ENCODE measurements around the gene C3orf80.
"Not testable (repeated sequence)": the region's sequence is repeated elsewhere in the genome, so short reads cannot be mapped to it uniquely, and the experiment has no call there.

C3orf80 gene

DNA sequence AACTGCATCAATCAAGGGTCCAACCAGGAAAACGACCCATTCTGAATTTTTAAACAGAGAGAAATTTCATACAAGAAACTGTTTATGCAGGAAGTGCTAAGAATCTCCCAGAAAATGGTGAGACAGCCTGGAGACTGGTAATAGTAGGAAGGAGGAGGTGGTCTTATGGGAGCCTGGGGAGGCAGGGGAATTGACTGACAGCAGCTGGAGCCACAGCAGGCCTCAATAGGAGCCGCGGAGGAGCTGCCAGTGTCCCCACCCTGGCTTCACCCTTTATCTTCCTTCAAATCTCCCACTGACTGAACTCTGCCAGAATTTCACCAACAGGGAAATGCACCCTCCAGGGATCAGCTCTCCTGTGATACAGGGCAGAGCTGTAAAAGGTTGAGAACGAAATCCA, 7.5 kb upstream of the C3orf80 start:
- no peak for DNase-seq

DNA sequence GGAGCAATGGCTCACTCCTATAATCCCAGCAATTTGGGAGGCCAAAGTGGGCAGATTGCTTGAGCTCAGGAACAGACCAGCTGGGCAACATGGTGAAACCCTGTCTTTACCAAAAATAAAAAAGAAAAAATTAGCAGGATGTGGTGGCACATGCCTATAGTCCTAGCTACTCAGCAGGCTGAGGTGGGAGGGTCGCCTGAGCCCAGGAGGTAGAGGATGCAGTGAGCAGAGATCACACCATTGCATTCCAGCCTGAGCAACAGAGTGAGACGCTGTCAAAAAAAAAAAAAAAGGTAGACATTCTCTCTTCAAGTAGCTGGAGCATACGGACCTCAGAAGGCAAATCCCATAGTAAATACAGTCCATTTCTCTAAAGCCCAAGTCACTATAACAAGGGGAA, 7.1 kb upstream of the C3orf80 start:
- no peak for DNase-seq

DNA sequence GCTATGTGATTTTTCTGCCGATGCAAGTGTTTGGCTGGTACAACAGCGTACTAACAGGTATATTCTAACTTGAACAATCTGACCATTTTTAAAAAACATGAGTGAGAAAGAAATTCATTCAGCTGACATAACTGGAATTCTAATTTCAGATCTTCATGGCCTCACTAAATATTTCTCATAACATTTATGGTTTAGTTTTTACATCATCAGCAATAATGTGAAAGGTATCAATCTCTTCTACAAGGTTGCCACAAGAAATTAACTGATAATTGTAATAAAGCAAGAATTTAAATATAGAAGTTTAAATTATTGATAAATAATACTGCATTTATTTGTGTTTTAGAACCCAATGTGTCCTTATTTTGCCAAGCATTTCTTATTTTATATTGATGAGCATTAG, 5.2 kb upstream of the C3orf80 start:
- DNase-seq = no peak

DNA sequence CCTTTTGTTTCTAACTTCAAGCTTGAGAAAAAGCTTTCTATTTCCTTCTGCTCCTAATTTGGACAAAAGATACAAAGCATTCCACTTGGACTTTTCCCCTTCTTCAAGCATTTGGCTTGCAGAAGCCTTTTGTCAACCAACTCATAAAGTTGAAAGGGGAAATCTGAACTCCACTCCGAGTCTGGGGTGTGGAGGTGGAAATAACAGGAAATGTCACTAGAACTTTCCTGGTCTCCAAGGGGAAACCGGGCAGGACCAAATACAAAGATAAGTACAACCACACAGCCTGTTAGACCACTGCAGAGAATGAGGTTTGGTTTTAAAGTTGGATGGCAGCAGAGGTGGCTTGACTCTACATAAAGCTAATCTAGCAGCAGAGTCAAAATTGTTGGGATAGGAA, 4.2 kb upstream of the C3orf80 start:
- DNase-seq = no peak

DNA sequence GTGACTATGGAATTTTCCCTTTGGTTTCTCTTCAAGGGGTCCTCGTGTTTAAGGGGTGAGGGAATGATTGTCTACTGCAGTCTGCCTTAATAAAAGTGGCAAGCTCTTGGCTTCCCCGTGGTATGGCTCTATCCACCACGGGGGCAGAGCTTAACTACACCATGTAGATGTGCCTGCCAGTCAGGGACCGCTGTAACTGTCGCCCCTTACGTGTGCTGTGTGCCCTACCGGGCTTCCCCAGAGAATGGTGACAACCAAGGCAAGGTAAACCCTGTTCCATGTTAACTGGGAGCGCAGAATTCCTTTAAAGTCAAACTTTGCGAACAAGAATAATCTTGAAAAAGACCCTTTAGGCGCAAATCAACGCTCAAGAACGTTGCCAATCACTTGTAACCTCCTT, 966 bp upstream of the C3orf80 start:
- DNase-seq = no peak

DNA sequence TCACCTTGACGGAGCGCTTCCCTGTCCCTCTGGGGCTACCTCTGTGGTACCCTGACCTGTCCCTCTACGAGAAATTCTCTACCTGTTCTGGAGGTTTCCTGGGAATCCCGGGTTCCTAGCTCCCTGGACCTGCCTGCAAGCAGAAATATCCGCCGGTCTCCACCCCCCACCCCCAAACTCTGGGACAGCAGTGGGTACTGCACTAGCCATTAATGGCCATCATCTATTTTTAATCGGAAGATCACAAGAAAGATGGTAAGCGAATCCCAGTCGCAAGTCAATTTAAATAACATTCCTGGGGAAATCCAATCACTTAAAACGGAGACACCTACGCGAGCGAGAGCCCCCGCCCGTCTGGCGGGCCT, 429 bp upstream of the C3orf80 start:
- DNase-seq = no peak

DNA sequence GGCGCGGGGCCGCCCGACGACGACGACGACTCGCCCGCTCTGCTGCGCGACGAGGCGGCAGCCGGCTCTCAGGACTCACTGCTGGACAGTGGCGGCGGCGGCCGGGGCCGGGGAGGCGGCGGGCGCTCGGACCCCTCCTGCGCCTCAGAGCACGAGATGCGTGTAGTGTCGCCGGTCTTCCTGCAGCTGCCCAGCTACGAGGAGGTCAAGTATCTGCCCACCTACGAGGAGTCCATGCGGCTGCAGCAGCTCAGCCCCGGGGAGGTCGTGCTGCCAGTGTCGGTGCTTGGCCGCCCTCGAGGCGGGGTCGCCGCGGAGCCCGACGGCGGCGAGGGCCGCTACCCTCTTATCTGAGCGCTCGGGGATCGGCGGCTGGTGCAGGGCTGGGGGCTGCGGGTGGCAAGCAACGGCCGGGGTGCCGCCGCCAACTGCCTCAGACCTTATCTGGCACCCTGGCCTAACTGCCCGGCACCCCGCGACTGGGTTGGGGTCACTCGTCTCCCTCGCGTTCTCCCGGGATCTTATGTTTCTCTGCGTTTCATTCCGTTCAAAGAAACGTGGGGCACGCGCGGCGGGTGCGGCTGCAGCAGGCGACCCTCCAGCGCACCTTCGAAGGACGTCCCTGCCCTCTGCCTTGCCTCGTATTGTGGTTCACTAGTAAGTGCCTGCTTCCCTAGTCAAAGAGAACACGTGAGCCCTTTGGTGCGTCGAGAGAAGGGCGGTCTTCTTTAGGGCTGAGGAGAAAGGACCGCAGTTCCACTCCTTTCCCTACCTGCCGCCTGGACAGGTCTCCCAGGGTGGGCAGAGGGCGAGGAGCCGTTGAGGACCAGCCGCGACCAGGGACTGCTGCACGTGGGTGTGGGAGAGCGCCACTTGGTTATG, 1.0 kb downstream of the C3orf80 start:
- no peak for DNase-seq

DNA sequence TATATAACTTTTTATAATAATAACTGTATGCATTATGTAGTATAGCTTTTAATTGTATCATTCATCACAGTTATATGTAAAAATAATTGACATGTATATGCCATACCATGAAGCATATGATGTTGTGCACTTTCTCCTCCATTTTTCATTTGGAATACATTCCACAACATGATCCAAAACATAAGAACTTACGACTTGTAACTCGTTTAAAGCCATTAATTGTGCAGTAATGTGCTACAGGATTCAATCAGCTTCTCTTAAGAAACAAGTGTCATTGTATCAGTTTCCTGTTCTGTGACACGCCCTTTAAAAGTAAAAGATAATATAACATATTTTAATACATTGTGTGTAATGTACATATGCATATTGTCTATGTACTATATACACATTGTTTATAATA, 2.2 kb downstream of the C3orf80 start:
- no peak for DNase-seq

DNA sequence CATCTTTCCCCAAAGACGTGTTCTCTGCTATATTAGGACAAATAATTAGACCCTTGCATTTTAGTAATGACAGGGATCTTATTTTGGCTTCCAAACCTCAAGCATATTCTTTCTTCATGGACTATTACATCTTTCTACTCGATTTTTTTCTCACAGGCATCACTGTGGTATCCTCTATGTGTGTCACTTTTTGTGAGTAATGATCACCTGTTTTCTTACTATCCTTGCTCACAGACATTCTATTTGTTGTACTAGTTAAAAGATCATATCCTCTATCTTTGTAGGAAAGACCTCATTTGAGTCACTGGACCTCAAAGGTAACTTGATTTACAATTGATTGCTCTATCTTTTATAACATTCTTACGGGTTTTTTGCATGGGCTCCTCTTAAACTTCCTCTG, 6.8 kb downstream of the C3orf80 start:
- no peak for DNase-seq

DNA sequence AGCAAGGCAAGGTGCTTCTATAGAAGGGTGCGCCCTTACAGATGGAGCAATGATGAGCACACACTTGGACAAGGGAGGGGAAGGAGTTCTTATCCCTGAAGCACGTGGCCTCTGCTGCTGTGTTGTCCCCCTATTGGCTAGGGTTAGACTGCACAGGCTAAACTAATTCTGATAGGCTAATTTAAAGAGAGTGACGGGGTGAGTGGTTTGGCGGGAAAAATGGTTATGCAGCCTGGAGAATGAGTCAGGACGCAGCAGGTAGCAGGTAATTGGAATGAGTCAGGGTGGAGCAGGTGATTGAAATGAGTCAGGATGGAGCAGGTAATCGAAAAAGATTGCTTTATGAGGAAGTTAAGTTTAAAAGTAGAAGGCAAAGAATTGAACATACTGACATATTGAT, 15.5 kb downstream of the C3orf80 start:
- DNase-seq = not testable (repeated sequence)

DNA sequence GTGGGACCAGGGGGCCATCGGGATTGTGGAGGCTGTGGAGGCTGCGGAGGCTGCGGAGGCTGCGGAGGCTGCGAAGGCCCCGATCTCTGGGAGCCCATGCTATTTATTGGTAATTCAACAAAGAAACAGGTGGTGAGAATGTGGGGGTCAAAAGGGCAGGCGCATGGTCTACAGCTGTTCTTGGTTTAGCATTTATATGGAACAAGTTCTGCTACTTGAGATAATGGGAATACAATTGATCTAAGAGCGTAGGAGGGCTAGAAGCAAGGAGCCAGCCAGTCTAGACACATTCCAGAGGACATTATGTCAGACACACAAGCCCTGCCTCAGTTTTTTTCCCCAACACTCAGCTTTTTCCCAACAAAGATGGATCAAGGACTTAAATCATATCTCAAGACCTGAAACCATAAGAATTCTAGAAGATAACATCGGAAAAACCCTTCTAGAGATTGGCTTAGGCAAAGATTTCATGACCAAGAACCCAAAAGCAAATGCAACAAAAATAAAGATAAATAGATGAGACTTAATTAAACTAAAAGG, 20.1 kb downstream of the C3orf80 start:
- no peak for DNase-seq

DNA sequence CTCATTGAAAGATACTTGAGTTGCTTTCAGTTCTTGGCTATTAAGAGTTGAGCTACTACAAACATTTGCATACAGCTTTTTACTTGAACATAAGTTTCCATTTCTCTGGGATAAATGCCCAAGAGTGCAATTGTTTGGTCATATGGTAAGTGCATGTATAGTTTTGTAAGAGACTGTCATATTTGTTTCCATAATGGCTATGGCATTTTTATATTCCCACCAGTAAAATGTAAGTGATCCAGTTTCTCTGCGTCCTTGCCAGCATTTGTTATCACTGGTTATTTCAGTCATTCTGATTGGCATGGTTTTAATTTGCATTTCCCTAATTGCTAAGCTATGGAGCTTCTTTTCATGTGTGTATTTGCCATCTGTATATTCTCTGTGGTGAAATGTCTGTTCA, 22.5 kb downstream of the C3orf80 start:
- no peak for DNase-seq

DNA sequence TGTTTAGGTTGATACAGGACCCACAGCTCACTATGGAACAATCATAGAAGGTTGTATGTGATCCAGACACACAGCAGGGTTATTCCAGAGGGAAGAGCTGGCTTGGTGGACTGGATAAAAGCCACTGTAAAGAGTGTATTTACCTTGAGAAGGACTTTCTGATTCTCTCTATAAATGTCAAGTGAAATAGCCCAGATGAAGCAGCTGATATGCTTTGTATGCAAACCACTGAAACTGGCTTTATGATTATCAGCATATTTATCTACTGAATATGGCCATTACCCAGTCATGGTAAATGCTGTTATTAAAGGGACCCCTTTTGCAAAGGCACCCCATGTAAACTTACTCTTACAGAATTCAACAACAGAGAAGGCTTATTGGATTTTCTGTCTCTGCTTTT, 28.1 kb downstream of the C3orf80 start:
- DNase-seq = no peak

DNA sequence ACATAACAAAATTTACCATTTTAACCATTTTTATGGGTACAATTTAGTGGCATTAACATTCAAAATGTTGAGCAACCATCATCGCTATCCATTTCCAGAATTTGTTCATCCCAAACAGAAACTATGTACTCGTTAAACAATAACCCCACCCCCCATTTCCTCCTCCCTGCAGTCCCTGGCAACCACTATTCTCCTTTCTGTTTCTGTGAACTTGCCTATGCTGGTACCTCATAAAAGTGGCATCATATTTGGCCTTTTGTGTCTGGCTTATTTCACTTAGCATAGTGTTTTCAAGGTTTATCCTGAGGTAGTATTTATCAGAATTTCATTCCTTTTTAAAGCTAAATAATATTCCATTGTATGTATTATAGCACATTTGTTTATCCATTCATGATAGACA, 32.4 kb downstream of the C3orf80 start:
- DNase-seq = no peak

DNA sequence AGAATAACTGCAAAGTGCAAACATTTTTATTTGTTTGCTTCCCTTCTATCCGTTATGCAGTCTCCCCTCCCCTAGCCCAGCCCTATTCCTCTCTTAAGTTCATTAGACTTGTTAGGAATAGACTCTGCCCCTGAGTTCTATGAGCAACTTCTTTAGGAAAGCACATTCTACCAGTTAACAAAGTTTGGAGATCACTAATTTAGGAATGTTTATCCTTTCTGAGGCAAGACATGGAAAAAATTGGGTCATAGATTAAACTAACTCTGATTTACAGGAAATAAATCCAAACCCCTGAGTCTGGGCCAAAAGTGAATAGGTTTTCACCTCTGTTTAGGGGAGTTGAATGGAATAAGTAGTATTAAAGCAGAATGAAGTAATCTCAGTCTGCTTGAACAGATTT, 34.4 kb downstream of the C3orf80 start:
- DNase-seq = no peak

DNA sequence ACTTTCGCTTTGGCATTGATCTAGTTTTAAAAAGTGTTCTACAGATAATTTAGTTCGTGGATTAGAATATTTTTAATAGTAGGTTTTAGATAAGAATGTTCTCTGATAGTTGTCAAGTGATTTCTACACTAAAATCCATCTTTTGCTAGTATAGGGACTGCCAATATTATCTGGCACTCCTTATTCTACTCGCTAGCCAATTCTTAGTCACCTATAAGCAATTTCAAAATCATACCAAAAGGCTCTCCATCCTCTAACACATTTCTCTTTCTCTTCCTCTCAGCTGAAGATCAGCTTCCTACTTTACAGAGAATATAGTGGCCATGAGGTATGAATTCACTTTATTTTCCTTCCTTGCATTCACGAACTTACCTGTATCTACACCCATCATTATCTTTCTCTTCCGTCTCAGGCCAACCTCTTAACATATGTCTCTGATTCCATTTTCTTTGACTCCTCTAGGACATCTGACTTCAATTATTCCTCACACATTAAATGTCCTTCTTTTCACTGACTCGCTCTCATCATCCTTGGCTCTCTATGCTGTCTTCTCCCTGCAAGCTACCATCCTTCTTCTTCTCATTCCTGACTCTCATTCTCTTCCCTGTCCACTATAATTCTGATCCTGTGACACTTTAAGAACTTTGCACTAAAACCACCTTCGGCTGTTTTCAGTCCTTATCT, 35.5 kb downstream of the C3orf80 start:
- DNase-seq = no peak

DNA sequence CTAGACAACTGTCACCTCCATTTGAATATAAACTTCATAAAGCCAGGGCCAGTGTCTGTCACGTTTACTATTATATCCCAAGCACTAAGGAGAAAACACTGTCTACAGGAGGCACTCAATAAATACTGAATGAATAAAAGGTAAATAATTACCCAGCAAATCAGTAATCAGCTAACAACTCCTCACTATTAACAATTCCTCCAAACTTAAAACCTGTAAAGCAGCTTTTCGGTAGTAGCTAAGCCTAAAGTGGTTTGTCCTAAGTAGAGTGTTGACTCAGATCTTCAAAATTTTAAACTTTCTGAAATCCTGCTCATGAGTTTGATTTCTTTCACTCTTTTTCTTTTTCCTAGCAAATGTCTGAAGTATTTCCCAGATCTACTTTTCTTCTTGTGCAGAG, 39.9 kb downstream of the C3orf80 start:
- no peak for DNase-seq
